A549 treated with GW870086 at 1 μM for 4 hours (cell line): ENCODE data around the gene APOBEC3H. TPM values are rescaled to one million over a fixed set of nuclear protein-coding genes. Genes with fewer than 3 reads are reported as not detected.

Experiments used
- total RNA-seq: library from RNA; stranded (reverse); fragments of 200-300 nt; extraction: Qiagen RNA extraction; gene quantifications from 5 replicates; pipeline ENCODE4 v1.2.3, GENCODE V29; 2022; ENCODE audit warnings: low read depth

The APOBEC3H gene
- 0.26 to 0.45 TPM (median 0.36 TPM) in 5 replicates for total RNA-seq

GRCh38 chr22:39097098-39098020 lies at the start of gene APOBEC3H:
TSS of gene APOBEC3H (plus strand) at chr22:39097244. CDS start at chr22:39100279, 3,035 bp downstream.

GRCh38 chr22:39077026-39077840 lies 19.8 kb upstream of the APOBEC3H start, which contains the start of gene APOBEC3G:
TSS of gene APOBEC3G (plus strand) at chr22:39077275. CDS start at chr22:39077362, 87 bp downstream.

GRCh38 chr22:39152511-39153219 lies 55.6 kb downstream of the APOBEC3H start, which contains the start of gene CBX7:
TSS of gene CBX7 (minus strand) at chr22:39152680. CDS start at chr22:39152444, 236 bp downstream.

Other genes with a start within 250 kb of the APOBEC3H start
- 25.0 to 30.9 TPM (median 27.3 TPM) in 5 replicates for gene CBX6, start 225.0 kb upstream of the APOBEC3H start, total RNA-seq
- gene APOBEC3A, start 139.6 kb upstream of the APOBEC3H start, total RNA-seq = 0.09 TPM in 1 of 5 replicates, not detected in the others
- gene APOBEC3B, start 114.9 kb upstream of the APOBEC3H start, total RNA-seq = 26.1 to 31.0 TPM (median 29.1 TPM) in 5 replicates
- gene APOBEC3C, start 83.0 kb upstream of the APOBEC3H start, total RNA-seq = 24.6 to 29.2 TPM (median 27.5 TPM) in 5 replicates
- 0.10 to 0.66 TPM (median 0.34 TPM) in 3 of 5 replicates, not detected in the others for gene APOBEC3D, start 76.1 kb upstream of the APOBEC3H start, total RNA-seq
- gene APOBEC3F, start 56.4 kb upstream of the APOBEC3H start, total RNA-seq = 1.7 to 3.0 TPM (median 2.1 TPM) in 5 replicates
- not detected in 5 replicates for gene APOBEC3G, start 20.0 kb upstream of the APOBEC3H start, total RNA-seq
- gene CBX7, start 55.4 kb downstream of the APOBEC3H start, total RNA-seq = 0.80 to 1.4 TPM (median 1.2 TPM) in 5 replicates
- gene PDGFB, start 147.7 kb downstream of the APOBEC3H start, total RNA-seq = 4.3 to 5.5 TPM (median 4.7 TPM) in 5 replicates
- 1,719 to 2,411 TPM (median 1,785 TPM) in 5 replicates for gene RPL3, start 222.4 kb downstream of the APOBEC3H start, total RNA-seq